Activated naive CD4-positive, alpha-beta T cell treated with anti-CD3 and anti-CD28 coated beads, Interleukin-2, amount 50 U/mL, for 24 hours (primary cell): ENCODE results near the gene LCN12.

ENCODE experiments used
- H3K27ac Mint-ChIP-seq: one replicate; pipeline ENCODE4 v1.8.0; 2021; ENCODE audit warnings: mild to moderate bottlenecking, mixed read lengths
- H3K27me3 Mint-ChIP-seq: one replicate; pipeline ENCODE4 v1.8.0; 2021; ENCODE audit warnings: mixed read lengths
- H3K36me3 Mint-ChIP-seq: one replicate; pipeline ENCODE4 v1.8.0; 2021; ENCODE audit warnings: mixed read lengths
- H3K4me1 Mint-ChIP-seq: one replicate; pipeline ENCODE4 v1.8.0; 2021; ENCODE audit warnings: mixed read lengths
- H3K4me3 Mint-ChIP-seq: one replicate; pipeline ENCODE4 v1.8.0; 2021; ENCODE audit warnings: mild to moderate bottlenecking, mixed read lengths
- H3K9me3 Mint-ChIP-seq: one replicate; pipeline ENCODE4 v1.8.0; 2021; ENCODE audit warnings: mixed read lengths

The LCN12 gene

GRCh38 chr9:136939996-136940525 is 12.0 kb upstream of the LCN12 start:
- Mint-ChIP-seq H3K9me3 (no peaks in the 10 kb centered on the region), H3K36me3 (peaks cover 8% of the 10 kb centered on the region), H3K4me3 (no peak overlapping the region), H3K4me1 (peaks cover 9% of the 10 kb centered on the region), H3K27me3 (no peaks in the 10 kb centered on the region), H3K27ac (no peak overlapping the region)

DNA sequence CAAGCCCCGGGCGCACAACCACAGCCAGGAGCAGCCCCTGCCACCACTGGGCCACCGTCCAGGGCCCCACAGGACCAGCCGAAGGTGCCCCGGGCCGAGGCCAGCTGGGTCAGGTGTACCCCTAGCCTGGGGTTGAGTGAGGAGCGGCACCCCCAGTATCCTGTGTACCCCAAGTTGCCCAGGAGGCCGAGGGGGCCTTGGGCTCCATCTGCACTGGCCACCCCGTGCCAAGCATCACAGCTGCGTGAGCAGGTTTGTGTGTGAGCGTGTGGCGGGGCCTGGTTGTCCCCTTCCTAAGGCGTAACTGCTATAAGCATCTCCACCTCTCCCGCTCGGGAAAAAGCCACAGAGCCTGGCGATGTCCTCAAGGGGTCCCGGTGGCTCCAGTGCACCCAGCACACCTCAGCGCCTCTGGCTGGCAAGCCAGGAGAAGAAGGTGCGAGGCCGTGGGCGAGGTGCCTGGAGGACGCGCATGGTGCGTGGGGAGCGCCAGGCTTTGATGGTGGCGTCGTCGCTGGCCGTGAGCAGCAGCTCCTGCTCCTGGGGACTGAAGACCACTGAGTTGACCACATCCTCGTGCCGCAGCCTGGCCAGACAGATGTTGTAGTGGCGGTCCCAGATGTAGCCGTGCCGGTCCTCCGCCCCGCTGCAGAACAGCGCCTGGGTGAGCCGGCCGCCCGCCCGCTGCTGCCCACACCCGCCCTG is 11.4 kb upstream of the LCN12 start:
- Mint-ChIP-seq H3K36me3 (peaks cover 8% of the 10 kb centered on the region), H3K27me3 (no peaks in the 10 kb centered on the region)

DNA sequence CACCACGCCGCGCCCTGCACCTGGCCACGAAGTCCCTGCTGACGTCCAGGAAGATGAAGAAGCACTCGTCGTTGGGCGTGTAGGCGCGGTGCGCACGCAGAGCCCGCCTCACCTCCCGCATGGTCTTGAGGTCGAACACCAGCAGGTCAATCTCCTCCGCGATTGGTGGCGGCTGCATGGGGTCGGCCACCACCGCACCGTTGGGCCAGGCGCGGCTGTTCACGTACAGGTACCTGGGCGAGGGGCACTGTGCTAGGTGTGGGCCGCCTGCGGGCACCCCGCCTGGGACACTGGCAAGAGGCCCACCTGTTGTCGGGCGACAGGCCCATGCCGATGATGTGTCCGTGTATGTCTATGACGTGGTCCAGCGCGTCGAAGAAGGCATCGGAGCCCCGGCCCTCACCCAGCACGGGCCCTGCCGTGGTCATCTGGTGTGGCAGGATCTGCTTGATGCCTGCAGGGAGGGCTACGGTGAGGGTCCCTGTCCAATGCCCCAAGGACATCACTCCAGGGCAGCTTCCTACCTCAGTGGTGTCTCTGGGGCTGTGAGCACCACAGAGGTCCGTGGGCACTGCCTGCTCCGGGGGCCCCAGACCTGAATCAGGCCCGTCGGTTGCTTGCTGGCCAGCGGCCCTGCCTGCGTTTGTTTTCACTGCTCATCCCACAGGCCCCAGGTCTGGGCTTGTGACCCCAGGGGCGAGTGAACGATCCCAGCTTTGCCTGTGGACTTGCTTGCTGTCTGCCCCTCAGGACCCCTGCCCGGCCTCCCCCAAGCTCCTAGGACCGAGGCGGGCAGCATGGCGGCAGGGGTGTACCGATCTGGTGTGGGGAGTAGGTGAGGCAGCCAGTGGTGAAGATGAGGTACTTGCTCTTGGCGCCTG is 10.6 kb upstream of the LCN12 start:
- Mint-ChIP-seq H3K9me3 (no peaks in the 10 kb centered on the region), H3K36me3 (peaks cover 8% of the 10 kb centered on the region), H3K4me3 (no peak overlapping the region), H3K27me3 (no peaks in the 10 kb centered on the region), H3K4me1 (peaks cover 9% of the 10 kb centered on the region), H3K27ac (no peak overlapping the region)

More for the DNA sequence above, 11.4 kb upstream of the LCN12 start:
- Mint-ChIP-seq H3K4me3 (no peak overlapping the region), H3K9me3 (no peaks in the 10 kb centered on the region), H3K4me1 (peaks cover 9% of the 10 kb centered on the region), H3K27ac (no peak overlapping the region)

DNA sequence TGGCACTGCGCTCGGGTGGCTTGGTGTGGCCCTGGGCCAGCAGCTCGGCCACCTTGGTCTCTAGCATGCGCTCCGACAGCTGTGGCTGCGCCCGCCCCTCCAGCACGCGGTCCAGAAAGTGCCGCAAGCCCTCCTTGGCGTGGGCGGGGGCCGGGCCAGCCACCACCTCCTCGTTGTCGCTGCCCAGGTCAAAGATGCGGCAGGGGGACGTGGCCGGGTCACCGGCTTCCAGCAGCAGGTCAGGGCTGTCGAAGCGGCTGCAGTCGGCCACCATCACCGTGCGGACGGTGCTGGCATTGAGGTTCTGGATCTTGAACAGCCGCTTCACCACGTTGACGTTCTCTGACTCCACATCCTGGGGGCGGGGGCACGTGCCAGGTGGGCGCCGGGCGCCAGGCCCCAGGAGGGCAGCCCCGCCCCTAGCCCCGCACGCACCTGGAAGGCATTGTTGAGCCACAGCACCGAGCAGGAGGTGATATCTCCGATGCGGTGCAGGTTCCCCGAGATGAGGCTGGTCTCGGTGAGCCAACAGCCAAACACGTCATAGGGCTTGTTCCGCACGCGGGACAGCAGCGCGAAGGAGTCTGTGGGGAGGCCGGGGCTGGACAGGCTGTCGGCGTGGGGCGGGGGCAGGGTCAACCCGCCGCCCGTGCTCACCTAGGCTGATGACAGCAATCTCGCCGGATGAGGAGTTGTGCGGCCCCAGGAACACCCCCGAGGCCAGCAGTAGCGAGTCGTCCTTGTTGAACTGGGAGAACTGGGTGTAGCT is 9.8 kb upstream of the LCN12 start:
- H3K27me3 Mint-ChIP-seq, result no peaks in the 10 kb centered on the region
- H3K4me3 Mint-ChIP-seq, result peak overlapping the region; percentile 23
- H3K36me3 Mint-ChIP-seq, result peaks cover 8% of the 10 kb centered on the region
- H3K4me1 Mint-ChIP-seq, result peaks cover 9% of the 10 kb centered on the region
- no peaks in the 10 kb centered on the region for H3K9me3 Mint-ChIP-seq
- no peak overlapping the region for H3K27ac Mint-ChIP-seq

GRCh38 chr9:136942881-136943230 is 9.2 kb upstream of the LCN12 start:
- Mint-ChIP-seq H3K27me3 (no peaks in the 10 kb centered on the region), H3K9me3 (no peaks in the 10 kb centered on the region), H3K4me3 (peak overlapping the region; percentile 23), H3K36me3 (peaks cover 8% of the 10 kb centered on the region), H3K27ac (no peak overlapping the region), H3K4me1 (peaks cover 9% of the 10 kb centered on the region)

- H3K9me3 Mint-ChIP-seq, result no peaks in the 10 kb centered on the region
- H3K4me3 Mint-ChIP-seq, result peak overlapping the region; percentile 85
- H3K27me3 Mint-ChIP-seq, result no peaks in the 10 kb centered on the region
- H3K27ac Mint-ChIP-seq, result peak overlapping the region; percentile 84
- H3K36me3 Mint-ChIP-seq, result peaks cover 7% of the 10 kb centered on the region
- peaks cover 9% of the 10 kb centered on the region for H3K4me1 Mint-ChIP-seq
Measured at GRCh38 chr9:136943291-136944211, 8.5 kb upstream of the LCN12 start.

GRCh38 chr9:136944212-136944518 is 7.9 kb upstream of the LCN12 start:
- H3K36me3 Mint-ChIP-seq, result peaks cover 2% of the 10 kb centered on the region
- no peaks in the 10 kb centered on the region for H3K27me3 Mint-ChIP-seq
- H3K4me1 Mint-ChIP-seq, result peaks cover 9% of the 10 kb centered on the region
- H3K9me3 Mint-ChIP-seq, result no peaks in the 10 kb centered on the region
- no peak overlapping the region for H3K4me3 Mint-ChIP-seq
- H3K27ac Mint-ChIP-seq, result no peak overlapping the region

GRCh38 chr9:136944519-136945332 is 7.3 kb upstream of the LCN12 start, which contains the start of the genes C8G and FBXW5:
Gene C8G, plus strand, starts transcription at chr9:136945243. Its CDS starts 78 bp downstream, at chr9:136945321.
Gene FBXW5, minus strand, starts transcription at chr9:136944738. Its CDS starts 655 bp downstream, at chr9:136944083.
- Mint-ChIP-seq H3K27ac (peak within 1 kb of the TSS; percentile 84), H3K36me3 (peaks cover 1% of the 10 kb centered on the region), H3K4me1 (peaks cover 9% of the 10 kb centered on the region), H3K4me3 (peak within 1 kb of the TSS; percentile 85), H3K9me3 (no peaks in the 10 kb centered on the region), H3K27me3 (no peaks in the 10 kb centered on the region)

DNA sequence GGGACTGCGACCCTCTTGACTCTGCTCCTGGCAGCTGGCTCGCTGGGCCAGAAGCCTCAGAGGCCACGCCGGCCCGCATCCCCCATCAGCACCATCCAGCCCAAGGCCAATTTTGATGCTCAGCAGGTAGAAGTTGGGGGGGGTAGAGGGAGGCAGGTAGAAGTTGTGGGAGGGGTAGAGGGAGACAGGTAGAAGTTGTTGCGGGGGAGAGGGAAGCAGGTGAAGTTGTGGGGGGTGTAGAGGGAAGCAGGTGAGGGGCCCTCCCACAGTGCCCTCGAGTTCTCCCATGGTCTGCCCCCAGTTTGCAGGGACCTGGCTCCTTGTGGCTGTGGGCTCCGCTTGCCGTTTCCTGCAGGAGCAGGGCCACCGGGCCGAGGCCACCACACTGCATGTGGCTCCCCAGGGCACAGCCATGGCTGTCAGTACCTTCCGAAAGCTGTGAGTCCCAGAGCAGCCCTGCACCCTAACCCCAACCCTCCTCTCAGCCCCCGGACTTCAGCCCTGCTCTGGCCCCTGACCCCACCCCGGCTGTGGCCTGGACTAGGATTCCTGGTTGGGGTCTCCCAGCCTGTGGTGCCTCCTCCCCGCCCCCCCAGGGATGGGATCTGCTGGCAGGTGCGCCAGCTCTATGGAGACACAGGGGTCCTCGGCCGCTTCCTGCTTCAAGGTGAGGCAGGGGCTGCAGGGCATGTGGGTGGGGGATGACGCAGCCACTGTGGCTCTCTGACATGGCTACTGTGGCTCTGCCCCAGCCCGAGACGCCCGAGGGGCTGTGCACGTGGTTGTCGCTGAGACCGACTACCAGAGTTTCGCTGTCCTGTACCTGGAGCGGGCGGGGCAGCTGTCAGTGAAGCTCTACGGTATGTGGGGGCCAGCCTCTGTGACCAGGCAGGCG is 6.5 kb upstream of the LCN12 start:
- H3K27ac Mint-ChIP-seq, result no peak overlapping the region
- peaks cover 9% of the 10 kb centered on the region for H3K4me1 Mint-ChIP-seq
- H3K36me3 Mint-ChIP-seq, result peaks cover 1% of the 10 kb centered on the region
- no peaks in the 10 kb centered on the region for H3K9me3 Mint-ChIP-seq
- no peak overlapping the region for H3K4me3 Mint-ChIP-seq
- H3K27me3 Mint-ChIP-seq, result no peaks in the 10 kb centered on the region

- H3K36me3 Mint-ChIP-seq, result peaks cover 1% of the 10 kb centered on the region
- H3K27ac Mint-ChIP-seq, result no peak overlapping the region
- no peaks in the 10 kb centered on the region for H3K27me3 Mint-ChIP-seq
- peaks cover 9% of the 10 kb centered on the region for H3K4me1 Mint-ChIP-seq
- no peaks in the 10 kb centered on the region for H3K9me3 Mint-ChIP-seq
- H3K4me3 Mint-ChIP-seq, result no peak overlapping the region
Measured at GRCh38 chr9:136946228-136947027, 5.6 kb upstream of the LCN12 start.

DNA sequence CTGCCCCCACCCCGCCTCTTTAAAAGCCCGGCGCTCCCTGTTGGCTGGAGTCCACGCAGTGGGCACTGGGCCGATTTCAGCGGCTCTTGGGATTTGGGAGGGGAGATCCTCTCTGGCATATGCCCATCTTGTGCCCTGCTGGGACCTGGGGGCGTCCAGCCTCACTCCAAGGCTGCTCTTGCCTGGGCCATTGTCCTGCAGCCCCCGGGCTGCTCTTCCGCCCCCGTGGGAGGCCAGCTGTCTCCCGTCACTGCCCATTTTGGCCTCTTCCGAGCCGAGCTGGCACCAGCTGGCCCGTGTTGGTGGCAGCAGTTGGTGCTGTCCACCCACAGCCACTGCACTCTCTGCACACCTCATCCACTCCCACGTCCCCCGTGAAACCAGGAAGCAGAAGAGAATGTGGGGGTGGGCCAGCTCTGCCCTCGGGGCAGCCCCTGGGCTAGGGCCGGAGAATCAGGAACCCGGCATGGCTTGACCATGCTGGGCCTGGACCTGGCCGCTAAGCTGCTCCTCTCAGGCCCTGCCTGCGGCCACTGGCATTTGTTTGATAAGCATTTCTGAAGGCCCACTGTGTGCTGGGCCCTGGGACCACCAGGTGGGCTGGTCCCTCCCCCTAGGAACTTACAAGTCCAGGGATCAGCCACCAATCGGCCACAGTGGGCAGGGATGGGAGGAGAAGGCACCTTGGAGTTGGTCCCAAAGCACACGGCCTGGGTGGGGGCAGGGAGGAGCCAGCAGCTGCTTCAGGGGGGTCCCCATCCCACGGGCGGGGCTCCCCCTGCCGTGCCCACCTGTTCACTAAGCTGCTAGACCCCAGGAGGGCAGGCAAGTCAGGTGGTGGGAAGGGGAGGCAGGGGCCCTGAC is 4.8 kb upstream of the LCN12 start:
- no peak overlapping the region for H3K27ac Mint-ChIP-seq

DNA sequence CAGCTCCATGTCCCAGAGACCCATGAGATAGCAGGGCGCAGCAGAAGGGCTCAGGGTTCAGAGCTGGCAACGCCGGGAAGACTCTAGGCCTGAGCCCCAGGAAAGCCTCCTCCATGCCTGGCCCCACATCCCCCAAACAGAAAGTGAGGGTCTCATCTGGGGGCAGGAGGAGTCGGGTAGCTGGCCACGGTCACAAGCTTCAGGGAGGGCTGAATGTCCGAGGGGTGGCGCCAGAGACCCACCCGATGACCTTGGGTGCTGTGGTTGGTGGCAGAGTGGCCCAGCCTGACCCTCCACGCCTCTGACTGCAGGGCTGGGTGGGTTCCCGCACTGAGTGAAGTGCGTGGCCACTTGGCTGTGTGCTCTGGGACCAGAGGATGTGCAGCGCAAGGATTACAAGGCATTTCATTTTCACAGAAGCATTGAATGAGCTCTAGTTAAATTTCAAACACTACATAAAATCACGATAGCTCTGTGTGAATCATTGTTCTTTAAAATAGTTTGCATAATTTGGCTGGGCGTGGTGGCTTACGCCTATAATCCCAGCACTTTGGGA is 4.0 kb upstream of the LCN12 start:
- Mint-ChIP-seq H3K27ac (no peak overlapping the region), H3K9me3 (no peaks in the 10 kb centered on the region)

More for the DNA sequence above, 4.8 kb upstream of the LCN12 start:
- H3K27me3 Mint-ChIP-seq, result no peaks in the 10 kb centered on the region
- H3K4me1 Mint-ChIP-seq, result peaks cover 9% of the 10 kb centered on the region
- H3K4me3 Mint-ChIP-seq, result no peak overlapping the region
- H3K36me3 Mint-ChIP-seq, result no peaks in the 10 kb centered on the region
- H3K9me3 Mint-ChIP-seq, result no peaks in the 10 kb centered on the region

More for the DNA sequence above, 4.0 kb upstream of the LCN12 start:
- H3K4me3 Mint-ChIP-seq, result peak overlapping the region; percentile 52
- no peaks in the 10 kb centered on the region for H3K36me3 Mint-ChIP-seq
- H3K4me1 Mint-ChIP-seq, result peaks cover 4% of the 10 kb centered on the region
- H3K27me3 Mint-ChIP-seq, result no peaks in the 10 kb centered on the region
